GM21737 (cell line): Measurements from ENCODE around the gene ZNF787.
A peak's percentile ranks its signal among the peaks of the same experiment; 100 is the strongest.

ENCODE experiments used
- ATAC-seq: cut with Tn5 transposase; IDR thresholded peaks from one replicate; pipeline ENCODE4 v1.9.1; 2021; ENCODE audit warnings: mild to moderate bottlenecking, moderate library complexity; ENCODE audit not compliant: unreplicated experiment

ZNF787 gene

GRCh38 chr19:56144831-56145230 is 23.7 kb upstream of the ZNF787 start:
- ATAC-seq: no peak

- ATAC-seq: no peak
Observed at GRCh38 chr19:56144376-56144775, 23.3 kb upstream of the ZNF787 start.

GRCh38 chr19:56142897-56143434 is 21.9 kb upstream of the ZNF787 start:
- no peak for ATAC-seq

- no peak for ATAC-seq
Observed at GRCh38 chr19:56142087-56142787, 21.1 kb upstream of the ZNF787 start.

- no peak for ATAC-seq
Observed at GRCh38 chr19:56141417-56141993, 20.4 kb upstream of the ZNF787 start.

GRCh38 chr19:56140583-56141416 is 19.7 kb upstream of the ZNF787 start, which contains the start of gene ZNF444:
TSS of gene ZNF444 (plus strand) at chr19:56141287. CDS start at chr19:56146912, 5,625 bp downstream.
- peak; percentile 88 for ATAC-seq

- no peak for ATAC-seq
Observed at GRCh38 chr19:56139847-56140582, 18.9 kb upstream of the ZNF787 start.

- ATAC-seq: no peak
Observed at GRCh38 chr19:56138069-56138468, 17.0 kb upstream of the ZNF787 start.

GRCh38 chr19:56137405-56137804 is 16.3 kb upstream of the ZNF787 start:
- no peak for ATAC-seq

GRCh38 chr19:56136362-56136761 is 15.3 kb upstream of the ZNF787 start:
- no peak for ATAC-seq

GRCh38 chr19:56134654-56134921 is 13.5 kb upstream of the ZNF787 start:
- no peak for ATAC-seq

GRCh38 chr19:56133858-56134653 is 13.0 kb upstream of the ZNF787 start:
- no peak for ATAC-seq

GRCh38 chr19:56132316-56132822 is 11.3 kb upstream of the ZNF787 start:
- no peak for ATAC-seq

- no peak for ATAC-seq
Observed at GRCh38 chr19:56131651-56132050, 10.6 kb upstream of the ZNF787 start.

- no peak for ATAC-seq
Observed at GRCh38 chr19:56130006-56130405, 8.9 kb upstream of the ZNF787 start.

- no peak for ATAC-seq
Observed at GRCh38 chr19:56126983-56127780, 6.1 kb upstream of the ZNF787 start.

GRCh38 chr19:56125806-56126590 is 4.9 kb upstream of the ZNF787 start:
- ATAC-seq: no peak

- ATAC-seq: no peak
Observed at GRCh38 chr19:56124578-56124977, 3.5 kb upstream of the ZNF787 start.
